GM10248 (cell line): Measurements from ENCODE around the gene RRAS2.
A peak's percentile ranks its signal among the peaks of the same experiment; 100 is the strongest.

Experiments used
- CTCF ChIA-PET: fragments of 300-600 bp; sonication (Branson Sonifier 250); formaldehyde crosslinking; extraction: SDS; loops from one replicate; lab custom pipeline; 2021; ENCODE audit warnings: antibody characterized with exemption; lab: Yijun Ruan, JAX
- POLR2A ChIA-PET: fragments of 350-650 bp; sonication (Branson Sonifier 250); formaldehyde crosslinking; extraction: SDS; loops from one replicate; lab custom pipeline; 2020; ENCODE audit warnings: antibody characterized with exemption; lab: Yijun Ruan, JAX
- DNase-seq: peaks from one replicate; pipeline ENCODE4 v3.0.0; 2012; ENCODE audit errors: extremely low spot score
- CTCF ChIP-seq: IDR thresholded peaks from 2 replicates; pipeline ENCODE4 v1.5.1; 2012; ENCODE audit warnings: mild to moderate bottlenecking, low read depth; ENCODE audit errors: extremely low read depth, missing control alignments, control extremely low read depth

Gene RRAS2

GRCh38 chr11:14330881-14331280 lies 28.1 kb downstream of the RRAS2 start:
- no peak for DNase-seq
- POLR2A ChIA-PET = interaction anchor here (0.6 to 0.7 kb wide), 2 partner anchors 15 to 45 kb away, joined by 3 read pairs; no protein-coding TSS in a partner anchor
- TF ChIP-seq CTCF = no peak
- CTCF ChIA-PET = interaction anchor here (1.5 kb wide), 2 partner anchors 11 to 23 kb away, joined by 3 to 5 read pairs; no protein-coding TSS in a partner anchor

DNA sequence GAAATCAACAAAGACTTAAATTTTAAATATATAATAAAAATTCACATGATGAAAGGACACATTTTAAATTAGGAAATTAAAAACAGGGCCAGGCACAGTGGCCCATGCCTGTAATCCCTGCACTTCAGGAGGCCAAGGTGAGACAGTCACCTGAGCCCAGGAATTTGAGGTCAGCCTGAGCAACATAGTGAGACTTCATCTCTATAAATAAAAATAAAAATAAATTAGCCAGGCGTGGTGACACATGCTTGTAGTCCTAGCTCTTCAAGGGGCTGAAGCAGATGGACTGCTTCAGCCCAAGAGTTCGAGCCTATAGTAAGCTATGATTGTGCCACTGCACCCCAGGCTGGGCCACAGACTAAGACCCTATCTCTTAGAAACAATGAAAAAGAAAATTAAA lies 29.3 kb downstream of the RRAS2 start:
- CTCF ChIA-PET = interaction anchor here (1.0 to 1.5 kb wide), 5 partner anchors 9 to 25 kb away, joined by 3 to 5 read pairs (median 3); no protein-coding TSS in a partner anchor
- POLR2A ChIA-PET = no interaction called here
- no peak for TF ChIP-seq CTCF
- DNase-seq = no peak

DNA sequence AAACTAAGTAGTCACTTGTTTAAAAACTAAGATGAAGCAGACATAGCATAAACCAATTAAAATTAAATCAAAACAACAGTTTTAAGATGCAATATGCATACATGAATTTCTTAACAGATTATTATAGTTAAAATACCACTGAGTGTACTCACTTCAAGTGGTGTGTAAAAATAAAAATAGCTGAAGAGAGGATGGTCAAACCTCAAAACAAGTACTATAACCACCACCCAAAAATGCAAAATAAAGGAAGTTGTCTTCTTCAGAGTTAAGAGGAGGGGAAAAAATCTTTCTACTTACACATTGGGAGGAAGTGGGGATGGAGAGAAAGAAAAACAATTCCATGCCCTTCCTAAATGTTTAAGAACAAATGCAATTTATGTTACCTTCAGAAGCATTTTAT lies 31.9 kb downstream of the RRAS2 start:
- ChIA-PET CTCF (interaction anchor here (2.2 kb wide), 1 partner anchor 19 kb away, joined by 5 read pairs; no protein-coding TSS in a partner anchor), POLR2A (no interaction called here)
- no peak for DNase-seq
- TF ChIP-seq CTCF = no peak

- no peak for DNase-seq
- CTCF ChIA-PET = interaction anchor here (6.9 kb wide), 1 partner anchor 13 kb away, joined by 49 read pairs; no protein-coding TSS in a partner anchor
- POLR2A ChIA-PET = no interaction called here
- TF ChIP-seq CTCF = no peak
These were observed 35.8 kb downstream of the RRAS2 start for GRCh38 chr11:14323118-14323676.

DNA sequence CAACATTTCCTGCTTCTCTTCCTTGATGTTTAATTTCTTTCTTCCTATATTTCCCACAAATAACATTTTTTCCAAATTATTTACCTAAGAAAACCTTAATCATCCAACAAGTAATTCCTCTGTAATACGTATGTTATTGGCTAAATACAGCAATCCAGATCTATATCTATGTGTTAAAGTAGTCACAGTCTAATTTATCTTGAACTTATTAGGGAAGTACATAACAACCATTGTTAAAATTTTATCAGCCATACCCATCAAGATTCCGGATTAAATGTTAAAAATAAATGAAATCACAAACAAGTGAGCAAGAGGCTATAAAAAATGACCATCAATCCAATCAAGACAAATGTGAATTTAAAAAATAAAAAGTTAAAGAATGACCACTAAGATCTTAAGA lies 36.5 kb downstream of the RRAS2 start:
- ChIA-PET CTCF (interaction anchor here (1.0 to 6.9 kb wide), 2 partner anchors 12 to 35 kb away, joined by 3 to 49 read pairs; no protein-coding TSS in a partner anchor), POLR2A (no interaction called here)
- DNase-seq = no peak
- TF ChIP-seq CTCF = no peak

DNA sequence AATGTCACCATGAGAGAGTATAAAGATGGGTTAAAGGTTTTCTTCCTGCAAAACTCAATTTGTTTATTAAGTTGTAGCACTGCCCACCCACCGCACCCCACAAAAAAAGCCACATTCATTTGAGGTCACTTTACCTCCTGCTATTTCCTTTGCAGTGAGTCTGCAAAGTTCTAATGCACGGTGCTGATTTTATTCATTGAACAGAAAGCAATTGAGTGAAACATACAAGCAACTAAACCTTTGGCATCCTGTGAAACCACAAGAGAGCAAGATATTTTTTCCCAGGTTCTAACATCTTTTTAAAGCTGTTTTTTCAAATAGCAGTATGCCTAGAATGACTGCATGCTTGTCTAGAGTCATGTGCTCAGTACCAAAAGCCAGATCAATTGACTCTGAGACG lies 39.0 kb downstream of the RRAS2 start:
- ChIA-PET CTCF (interaction anchor here (0.7 to 6.9 kb wide), 6 partner anchors 10 to 613 kb away, joined by 3 to 49 read pairs (median 4); no protein-coding TSS in a partner anchor), POLR2A (interaction anchor here (0.7 kb wide), 1 partner anchor 38 kb away, joined by 3 read pairs; no protein-coding TSS in a partner anchor)
- TF ChIP-seq CTCF = no peak
- DNase-seq = peak; percentile 20
